ENCODE results near the gene IL13RA1.

Gene IL13RA1

GRCh38 chrX:118780911-118781310, 53.5 kb downstream of the IL13RA1 start:
- Histone ChIP-seq H3F3A (ENCODE audit: insufficient read depth, low read length) (no peaks in the 10 kb centered on the region), H3K4me1 (ENCODE audit: insufficient read depth, low read length, severe bottlenecking) (no peaks in the 10 kb centered on the region), H2AFZ (ENCODE audit: low read length) (no peak overlapping the region), H3K4me3 (ENCODE audit: low read depth, low read length, poor library complexity, severe bottlenecking) (no peak overlapping the region), H3K9me2 (ENCODE audit: low read depth, low read length) (no peaks in the 10 kb centered on the region), H3K4me2 (ENCODE audit: low read length) (no peak overlapping the region), H3K27ac (ENCODE audit: low read depth, low read length, poor library complexity, severe bottlenecking) (no peak overlapping the region), H3K36me3 (ENCODE audit: insufficient read depth, low read length) (no peaks in the 10 kb centered on the region), H3K79me2 (ENCODE audit: insufficient read depth, low read length) (no peaks in the 10 kb centered on the region), H3K9me3 (ENCODE audit: low read length) (no peaks in the 10 kb centered on the region), H4K20me1 (ENCODE audit: insufficient read depth, low read length) (no peaks in the 10 kb centered on the region), H3K27me3 (ENCODE audit: insufficient read depth, low read length) (no peaks in the 10 kb centered on the region), H3K9ac (ENCODE audit: low read length) (no peak overlapping the region)
- TF ChIP-seq EZH2 (IDR thresholded peaks at IDR 0.05; ENCODE audit: borderline replicate concordance, low read length) (no peak), CTCF (IDR thresholded peaks at IDR 0.05; ENCODE audit: low read length) (no peak)

- Histone ChIP-seq H3K4me3 (ENCODE audit: low read depth, low read length, poor library complexity, severe bottlenecking) (no peak overlapping the region), H3F3A (ENCODE audit: insufficient read depth, low read length) (no peaks in the 10 kb centered on the region)
These were observed 68.3 kb downstream of the IL13RA1 start for GRCh38 chrX:118795528-118796280.

GRCh38 chrX:118802857-118803256, 75.5 kb downstream of the IL13RA1 start:
- Histone ChIP-seq H3K27ac (ENCODE audit: low read depth, low read length, poor library complexity, severe bottlenecking) (no peak overlapping the region), H3K36me3 (ENCODE audit: insufficient read depth, low read length) (no peaks in the 10 kb centered on the region), H3F3A (ENCODE audit: insufficient read depth, low read length) (no peaks in the 10 kb centered on the region), H3K79me2 (ENCODE audit: insufficient read depth, low read length) (no peaks in the 10 kb centered on the region), H4K20me1 (ENCODE audit: insufficient read depth, low read length) (no peaks in the 10 kb centered on the region), H3K27me3 (ENCODE audit: insufficient read depth, low read length) (no peaks in the 10 kb centered on the region), H3K4me3 (ENCODE audit: low read depth, low read length, poor library complexity, severe bottlenecking) (no peak overlapping the region), H3K9me3 (ENCODE audit: low read length) (no peaks in the 10 kb centered on the region), H3K4me2 (ENCODE audit: low read length) (no peak overlapping the region), H3K4me1 (ENCODE audit: insufficient read depth, low read length, severe bottlenecking) (no peaks in the 10 kb centered on the region), H3K9ac (ENCODE audit: low read length) (no peak overlapping the region), H3K9me2 (ENCODE audit: low read depth, low read length) (no peaks in the 10 kb centered on the region), H2AFZ (ENCODE audit: low read length) (no peak overlapping the region)
- TF ChIP-seq EZH2 (IDR thresholded peaks at IDR 0.05; ENCODE audit: borderline replicate concordance, low read length) (no peak), CTCF (IDR thresholded peaks at IDR 0.05; ENCODE audit: low read length) (no peak)

More at GRCh38 chrX:118795528-118796280, 68.3 kb downstream of the IL13RA1 start:
- Histone ChIP-seq H3K79me2 (ENCODE audit: insufficient read depth, low read length) (no peaks in the 10 kb centered on the region), H3K4me2 (ENCODE audit: low read length) (no peak overlapping the region), H3K4me1 (ENCODE audit: insufficient read depth, low read length, severe bottlenecking) (no peaks in the 10 kb centered on the region), H3K27me3 (ENCODE audit: insufficient read depth, low read length) (no peaks in the 10 kb centered on the region), H2AFZ (ENCODE audit: low read length) (no peak overlapping the region), H3K9me2 (ENCODE audit: low read depth, low read length) (no peaks in the 10 kb centered on the region), H4K20me1 (ENCODE audit: insufficient read depth, low read length) (no peaks in the 10 kb centered on the region), H3K27ac (ENCODE audit: low read depth, low read length, poor library complexity, severe bottlenecking) (no peak overlapping the region), H3K9ac (ENCODE audit: low read length) (no peak overlapping the region), H3K36me3 (ENCODE audit: insufficient read depth, low read length) (no peaks in the 10 kb centered on the region), H3K9me3 (ENCODE audit: low read length) (no peaks in the 10 kb centered on the region)
- TF ChIP-seq CTCF (IDR thresholded peaks at IDR 0.05; ENCODE audit: low read length), result no peak
- no peak for TF ChIP-seq EZH2 (IDR thresholded peaks at IDR 0.05; ENCODE audit: borderline replicate concordance, low read length)

All from OCI-LY1 (cell line).